HFF-Myc (cell line): ENCODE data around the gene ST6GAL1.

ENCODE experiments used
- DNase-seq: peaks from one replicate; pipeline ENCODE4 v3.0.0-alpha.2; 2011; ENCODE audit warnings: low read depth; ENCODE audit errors: extremely low read depth
- H3K4me3 ChIP-seq: replicated peaks from 2 replicates; pipeline ENCODE4 v1.5.1; 2011; ENCODE audit warnings: low read depth, mild to moderate bottlenecking, control low read depth, low read length
- CTCF ChIP-seq: IDR thresholded peaks from 2 replicates; pipeline ENCODE4 v1.5.1; 2012; ENCODE audit warnings: mild to moderate bottlenecking, low read depth, low read length, control low read depth; ENCODE audit errors: missing control alignments

ST6GAL1 gene

DNA sequence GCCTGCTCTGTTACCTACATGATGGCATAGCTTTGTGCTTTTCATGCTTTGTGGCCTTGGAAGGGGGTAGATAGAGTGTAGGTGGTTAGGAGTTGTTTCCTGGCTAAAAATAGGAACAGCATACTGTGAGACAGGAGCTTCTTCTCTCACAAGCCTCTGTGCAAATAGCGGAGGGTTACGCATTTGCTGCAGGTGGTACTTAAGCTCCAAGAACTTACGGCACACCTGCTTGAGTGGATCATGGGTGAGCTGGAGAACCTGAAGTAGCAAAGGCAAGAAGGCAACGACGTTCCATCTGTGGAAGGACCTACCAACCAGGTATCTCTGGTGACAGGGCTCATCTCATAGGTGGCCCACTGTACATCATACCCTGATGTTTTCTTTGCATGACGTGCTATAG, 66.0 kb downstream of the ST6GAL1 start:
- no peak overlapping the region for H3K4me3 ChIP-seq
- no peak for DNase-seq
- TF ChIP-seq CTCF, result no peak

- TF ChIP-seq CTCF, result no peak
- no peak overlapping the region for H3K4me3 ChIP-seq
- no peak for DNase-seq
These were observed 66.7 kb downstream of the ST6GAL1 start for GRCh38 chr3:186997061-186997460.

DNA sequence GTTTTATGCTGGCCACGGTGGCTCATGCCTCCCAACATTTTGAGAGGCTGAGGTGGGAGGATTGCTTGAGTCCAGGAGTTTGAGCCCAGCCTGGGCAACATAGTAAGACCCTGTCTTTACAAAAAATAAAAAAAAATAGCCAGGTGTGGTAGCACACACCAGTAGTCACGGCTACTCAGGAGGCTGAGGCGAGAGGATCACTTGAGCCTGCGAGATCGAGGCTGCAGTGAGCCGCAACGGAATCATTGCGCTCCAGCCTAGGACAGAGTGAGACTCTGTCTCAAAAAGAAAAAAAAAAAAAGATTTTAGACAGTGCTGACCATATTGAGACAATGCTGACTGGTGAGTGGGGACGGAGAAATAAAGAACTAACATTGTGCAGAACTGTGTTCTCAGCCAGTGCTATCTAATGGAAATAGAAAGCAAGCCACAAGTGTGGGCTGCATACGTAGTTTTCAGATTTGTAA, 67.2 kb downstream of the ST6GAL1 start:
- DNase-seq, result no peak
- no peak for TF ChIP-seq CTCF
- no peak overlapping the region for H3K4me3 ChIP-seq

- no peak overlapping the region for H3K4me3 ChIP-seq
- TF ChIP-seq CTCF, result no peak
- DNase-seq, result no peak
These were observed 68.6 kb downstream of the ST6GAL1 start for GRCh38 chr3:186998937-186999368.

DNA sequence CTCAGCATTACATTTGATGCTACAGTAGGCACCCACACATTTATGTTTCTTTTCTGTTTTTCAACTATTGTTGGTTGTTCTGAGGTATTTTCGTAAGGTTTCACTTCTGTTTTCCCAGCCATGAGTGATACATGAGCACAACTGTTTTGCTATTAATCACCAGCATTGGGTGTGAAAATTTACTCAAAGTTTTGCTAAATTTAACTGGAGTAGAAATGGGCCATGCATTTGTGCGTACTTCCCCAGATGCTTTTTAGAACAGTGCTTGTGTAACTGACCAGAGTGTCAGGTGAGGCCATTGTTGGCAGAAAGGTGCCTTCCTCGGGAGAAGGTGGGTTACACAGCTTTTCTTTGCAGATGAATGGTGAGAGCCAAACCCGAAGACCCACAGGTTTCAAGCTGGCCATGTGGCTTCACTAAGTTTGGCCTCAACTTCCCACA, 70.4 kb downstream of the ST6GAL1 start:
- TF ChIP-seq CTCF, result no peak
- no peak overlapping the region for H3K4me3 ChIP-seq
- DNase-seq, result no peak

DNA sequence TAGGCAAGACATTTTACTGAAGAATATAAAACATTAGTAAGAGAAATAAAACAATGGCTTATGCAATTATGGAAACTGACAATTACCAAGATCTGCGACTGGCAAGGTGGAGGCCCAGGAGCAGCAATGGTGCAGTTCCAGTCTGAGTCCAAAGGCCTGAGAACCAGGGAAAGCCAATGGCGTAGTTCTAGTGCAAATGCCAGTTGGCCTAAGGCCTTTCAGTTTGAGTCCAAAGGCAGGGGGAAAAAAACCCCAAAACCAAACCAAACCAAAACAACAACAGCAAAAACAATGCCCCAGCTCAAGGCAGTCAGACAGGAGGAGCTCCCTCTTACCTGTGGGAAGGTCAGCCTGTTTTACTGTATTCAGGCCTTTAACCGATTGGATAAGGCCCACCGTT, 72.6 kb downstream of the ST6GAL1 start:
- TF ChIP-seq CTCF, result no peak
- H3K4me3 ChIP-seq, result no peak overlapping the region
- no peak for DNase-seq

DNA sequence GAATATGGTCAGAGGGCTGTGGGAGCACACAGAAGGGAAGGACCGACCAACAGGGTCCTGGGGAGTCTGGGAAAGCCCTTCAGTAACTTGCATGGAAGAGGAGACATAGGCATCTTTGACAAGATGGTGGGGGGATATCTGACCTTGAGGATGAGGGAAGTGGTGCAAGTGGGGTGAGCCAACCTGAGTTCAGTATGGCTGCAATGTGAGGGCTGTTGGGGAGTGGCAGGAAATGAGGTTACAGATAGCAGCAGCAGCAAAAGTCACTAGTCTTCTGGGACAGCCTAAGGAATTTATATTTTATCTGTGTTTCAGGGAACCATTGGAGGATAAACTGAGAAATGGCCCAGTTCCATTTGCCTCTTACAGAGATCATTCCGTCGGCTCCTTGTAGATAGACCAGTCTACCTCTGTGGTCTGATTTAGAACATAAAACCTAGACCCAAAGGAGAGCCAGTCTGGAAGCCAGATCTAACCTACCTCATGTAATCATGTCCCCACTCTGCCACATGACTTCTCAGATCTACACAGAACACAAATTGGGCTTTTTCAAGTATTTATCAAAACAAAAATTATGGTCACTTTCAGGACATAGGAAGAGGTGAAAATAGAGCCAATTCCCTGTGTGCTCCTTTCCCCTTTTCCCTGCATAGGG, 75.6 kb downstream of the ST6GAL1 start:
- no peak for DNase-seq
- TF ChIP-seq CTCF, result no peak
- H3K4me3 ChIP-seq, result no peak overlapping the region
